GM06990 (cell line): ENCODE results near the gene HOXC4.
"Not testable (repeated sequence)": the region's sequence is repeated elsewhere in the genome, so short reads cannot be mapped to it uniquely, and the experiment has no call there.

Experiments
- DNase-seq: peaks from one replicate; pipeline ENCODE4 v3.0.0-alpha.2; 2011; ENCODE audit not compliant: insufficient read length; ENCODE audit errors: extremely low read depth
- H3K27me3 ChIP-seq: replicated peaks from 2 replicates; pipeline ENCODE4 v1.6.0; 2011; ENCODE audit warnings: low read length; ENCODE audit not compliant: control insufficient read depth, insufficient read depth
- H3K36me3 ChIP-seq: 2 replicates; pipeline ENCODE4 v1.5.1; 2011; ENCODE audit warnings: low read length; ENCODE audit not compliant: control insufficient read depth, insufficient read depth
- H3K4me3 ChIP-seq: replicated peaks from 2 replicates; pipeline ENCODE4 v1.5.1; 2011; ENCODE audit warnings: low read depth, mild to moderate bottlenecking, control low read depth, low read length
- CTCF ChIP-seq: IDR thresholded peaks from 2 replicates; pipeline ENCODE4 v1.5.1; 2011; ENCODE audit warnings: low read length, control low read depth, mild to moderate bottlenecking, inconsistent platforms; ENCODE audit not compliant: insufficient read depth, poor library complexity, severe bottlenecking

HOXC4 gene

GRCh38 chr12:54038871-54039414 is 14.7 kb upstream of the HOXC4 start:
- no peaks in the 10 kb centered on the region for H3K36me3 ChIP-seq
- H3K4me3 ChIP-seq = no peak overlapping the region
- no peaks in the 10 kb centered on the region; the same call in 1 of the 2 replicates for H3K27me3 ChIP-seq
- TF ChIP-seq CTCF = no peak
- DNase-seq = no peak

- no peak for TF ChIP-seq CTCF
- H3K27me3 ChIP-seq = no peaks in the 10 kb centered on the region; the same call in 1 of the 2 replicates
- no peak for DNase-seq
- no peak overlapping the region for H3K4me3 ChIP-seq
- H3K36me3 ChIP-seq = no peaks in the 10 kb centered on the region
These were observed 14.1 kb upstream of the HOXC4 start for GRCh38 chr12:54039417-54040147.

GRCh38 chr12:54040148-54040494 is 13.5 kb upstream of the HOXC4 start:
- no peaks in the 10 kb centered on the region for H3K36me3 ChIP-seq
- no peak for DNase-seq
- H3K4me3 ChIP-seq = no peak overlapping the region
- H3K27me3 ChIP-seq = no peaks in the 10 kb centered on the region; the same call in 1 of the 2 replicates
- TF ChIP-seq CTCF = no peak

- no peak for DNase-seq
- TF ChIP-seq CTCF = no peak
- Histone ChIP-seq H3K36me3 (no peaks in the 10 kb centered on the region), H3K4me3 (no peak overlapping the region), H3K27me3 (no peaks in the 10 kb centered on the region; the same call in 1 of the 2 replicates)
These were observed 13.0 kb upstream of the HOXC4 start for GRCh38 chr12:54040648-54041047.

GRCh38 chr12:54041097-54041690 is 12.4 kb upstream of the HOXC4 start:
- H3K36me3 ChIP-seq = no peaks in the 10 kb centered on the region
- DNase-seq = no peak
- no peak overlapping the region for H3K4me3 ChIP-seq
- TF ChIP-seq CTCF = no peak
- H3K27me3 ChIP-seq = no peaks in the 10 kb centered on the region; the same call in 1 of the 2 replicates

GRCh38 chr12:54042033-54042432 is 11.6 kb upstream of the HOXC4 start:
- not testable (repeated sequence) for DNase-seq, H3K36me3 ChIP-seq, H3K4me3 ChIP-seq, H3K27me3 ChIP-seq
